ENCODE measurements around the gene CYP27B1. TPM values are rescaled to one million over a fixed set of nuclear protein-coding genes. Genes with fewer than 3 reads are reported as not detected.

Gene CYP27B1
- total and polyA plus RNA-seq, 10 of the 15 experiments (the other 5 are each of a cell fraction or from before 2014, with no cell fraction given), result 0.10 to 2.7 (median 1.1) TPM

DNA sequence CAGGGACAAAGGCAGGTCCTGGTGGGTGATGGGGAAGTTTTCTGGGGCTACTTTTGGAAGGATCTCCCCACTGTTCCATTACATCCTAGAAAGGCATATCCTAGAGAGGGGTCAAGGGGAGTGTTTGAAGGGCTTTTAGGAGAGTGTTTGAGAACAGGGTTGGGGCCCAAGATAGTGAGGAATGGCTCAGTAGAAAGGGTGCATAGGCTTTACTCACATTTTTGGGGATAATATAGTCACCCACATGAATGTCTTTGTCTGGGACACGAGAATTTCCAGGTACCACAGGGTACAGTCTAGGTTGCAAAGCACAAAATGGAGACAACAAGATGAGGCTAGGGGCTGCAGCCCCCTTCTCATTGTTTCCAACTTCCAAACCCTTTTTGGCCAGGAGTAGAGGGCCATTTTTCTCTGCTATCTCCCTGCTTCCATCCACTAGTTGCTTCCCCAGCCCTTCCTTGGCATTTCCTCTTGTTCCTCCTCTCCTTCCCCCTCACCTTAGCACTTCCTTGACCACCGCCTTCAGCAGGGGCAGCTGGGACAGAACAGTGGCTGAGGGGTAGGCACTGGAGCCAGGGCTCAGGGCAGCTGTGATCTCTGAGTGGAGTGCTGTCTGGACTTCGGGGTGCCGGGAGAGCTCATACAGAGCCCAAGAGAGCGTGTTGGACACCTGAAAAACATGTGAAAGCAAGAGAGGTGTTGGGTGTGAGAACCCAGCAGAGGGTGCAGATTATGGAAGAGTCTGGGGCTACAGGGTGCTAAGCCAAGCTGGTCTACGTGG is 2.8 kb downstream of the CYP27B1 start:
- no peak overlapping the region for H2AFZ ChIP-seq (ENCODE audit: control insufficient read depth, low read depth, low read length)
- FAIRE-seq (no peak), ATAC-seq (no peak), DNase-seq (ENCODE audit: low read depth, low spot score) (no peak)
- ChIA-PET SMC1A (ENCODE audit: uncharacterized antibody, unreplicated experiment) (no interaction called here), POLR2A (interaction anchor here (0.6 to 1.5 kb wide), 2 partner anchors 8 to 1088 kb away, joined by 4 to 5 read pairs; no protein-coding TSS in a partner anchor), RAD21 (ENCODE audit: unreplicated experiment) (no interaction called here), CTCF (interaction anchor here (0.7 to 7.3 kb wide), 5 partner anchors 9 to 121 kb away, joined by 3 to 62 read pairs (median 3); partner anchors contain the start of gene MARCHF9)
- no peak overlapping the region for H3K27ac ChIP-seq (ENCODE audit: control insufficient read depth, insufficient read depth)
- H3K4me1 ChIP-seq (ENCODE audit: control insufficient read depth, insufficient read depth, low read length), result peaks cover 22% of the 10 kb centered on the region
- no peaks in the 10 kb centered on the region for H3K9me3 ChIP-seq (replicated peaks; ENCODE audit: control insufficient read depth, insufficient read depth, low read length)
- H3K4me3 ChIP-seq, result no peak overlapping the region
- H3K27me3 ChIP-seq (replicated peaks in 1 of 2; ENCODE audit: control insufficient read depth in 2 of 2, insufficient read depth in 2 of 2, low read length in 1 of 2), result peaks cover 11 to 23% of the 10 kb centered on the region in 2 experiments; a peak in 3 of 4 replicates
- 80% methylated on average over 6 of the region's 6 CpGs for WGBS (ENCODE audit: insufficient coverage, insufficient replicate concordance, low lambda C conversion rate, missing lambda C conversion rate)
- intact Hi-C loops (cut with micrococcal nuclease; ENCODE audit: unreplicated experiment) (no loop called here), in situ Hi-C loops (cut with MboI) (no loop called here)
- BruUV-seq (replicated peaks), result no TSS peak
- no peak overlapping the region for H3K4me2 ChIP-seq (ENCODE audit: control insufficient read depth, insufficient read depth)
- H3K79me2 ChIP-seq (ENCODE audit: control insufficient read depth, insufficient read depth, low read length), result no peaks in the 10 kb centered on the region
- no peaks in the 10 kb centered on the region for H3K36me3 ChIP-seq (ENCODE audit: control insufficient read depth in 2 of 2, insufficient read depth in 2 of 2, low read length in 1 of 2)
- no peak overlapping the region for H3K9ac ChIP-seq (ENCODE audit: control insufficient read depth, insufficient read depth, low read length)
- no peaks in the 10 kb centered on the region; the same call in 1 of the 2 replicates for H4K20me1 ChIP-seq (ENCODE audit: control insufficient read depth, insufficient read depth)
- TF ChIP-seq CHD1 (IDR thresholded peaks at IDR 0.05; ENCODE audit: low read depth, low read length) (no peak), ATF3 (IDR thresholded peaks at IDR 0.05; ENCODE audit: borderline replicate concordance, extremely low read depth, low read depth, low read length) (no peak), SMARCA5 (IDR thresholded peaks at IDR 0.05) (no peak), MAX (IDR thresholded peaks at IDR 0.05; ENCODE audit: low read depth, low read length) (no peak), PKNOX1 (IDR thresholded peaks at IDR 0.05) (no peak), CREB1 (IDR thresholded peaks at IDR 0.05; ENCODE audit: low read depth) (no peak), HCFC1 (IDR thresholded peaks at IDR 0.05; ENCODE audit: low read length) (no peak), PRDM15 (CRISPR knock-in tag; IDR thresholded peaks at IDR 0.05) (no peak)
- TF ChIP-seq, protein P1, sequence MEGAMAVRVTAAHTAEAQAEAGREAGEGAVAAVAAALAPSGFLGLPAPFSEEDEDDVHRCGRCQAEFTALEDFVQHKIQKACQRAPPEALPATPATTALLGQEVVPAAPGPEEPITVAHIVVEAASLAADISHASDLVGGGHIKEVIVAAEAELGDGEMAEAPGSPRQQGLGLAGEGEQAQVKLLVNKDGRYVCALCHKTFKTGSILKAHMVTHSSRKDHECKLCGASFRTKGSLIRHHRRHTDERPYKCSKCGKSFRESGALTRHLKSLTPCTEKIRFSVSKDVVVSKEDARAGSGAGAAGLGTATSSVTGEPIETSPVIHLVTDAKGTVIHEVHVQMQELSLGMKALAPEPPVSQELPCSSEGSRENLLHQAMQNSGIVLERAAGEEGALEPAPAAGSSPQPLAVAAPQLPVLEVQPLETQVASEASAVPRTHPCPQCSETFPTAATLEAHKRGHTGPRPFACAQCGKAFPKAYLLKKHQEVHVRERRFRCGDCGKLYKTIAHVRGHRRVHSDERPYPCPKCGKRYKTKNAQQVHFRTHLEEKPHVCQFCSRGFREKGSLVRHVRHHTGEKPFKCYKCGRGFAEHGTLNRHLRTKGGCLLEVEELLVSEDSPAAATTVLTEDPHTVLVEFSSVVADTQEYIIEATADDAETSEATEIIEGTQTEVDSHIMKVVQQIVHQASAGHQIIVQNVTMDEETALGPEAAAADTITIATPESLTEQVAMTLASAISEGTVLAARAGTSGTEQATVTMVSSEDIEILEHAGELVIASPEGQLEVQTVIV (IDR thresholded peaks at IDR 0.05; ENCODE audit: borderline replicate concordance, partially characterized antibody), result no peak
- TF ChIP-seq, protein P2, sequence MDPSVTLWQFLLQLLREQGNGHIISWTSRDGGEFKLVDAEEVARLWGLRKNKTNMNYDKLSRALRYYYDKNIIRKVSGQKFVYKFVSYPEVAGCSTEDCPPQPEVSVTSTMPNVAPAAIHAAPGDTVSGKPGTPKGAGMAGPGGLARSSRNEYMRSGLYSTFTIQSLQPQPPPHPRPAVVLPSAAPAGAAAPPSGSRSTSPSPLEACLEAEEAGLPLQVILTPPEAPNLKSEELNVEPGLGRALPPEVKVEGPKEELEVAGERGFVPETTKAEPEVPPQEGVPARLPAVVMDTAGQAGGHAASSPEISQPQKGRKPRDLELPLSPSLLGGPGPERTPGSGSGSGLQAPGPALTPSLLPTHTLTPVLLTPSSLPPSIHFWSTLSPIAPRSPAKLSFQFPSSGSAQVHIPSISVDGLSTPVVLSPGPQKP (IDR thresholded peaks at IDR 0.05; ENCODE audit: low read depth, low read length), result no peak
- TF ChIP-seq, protein P3, sequence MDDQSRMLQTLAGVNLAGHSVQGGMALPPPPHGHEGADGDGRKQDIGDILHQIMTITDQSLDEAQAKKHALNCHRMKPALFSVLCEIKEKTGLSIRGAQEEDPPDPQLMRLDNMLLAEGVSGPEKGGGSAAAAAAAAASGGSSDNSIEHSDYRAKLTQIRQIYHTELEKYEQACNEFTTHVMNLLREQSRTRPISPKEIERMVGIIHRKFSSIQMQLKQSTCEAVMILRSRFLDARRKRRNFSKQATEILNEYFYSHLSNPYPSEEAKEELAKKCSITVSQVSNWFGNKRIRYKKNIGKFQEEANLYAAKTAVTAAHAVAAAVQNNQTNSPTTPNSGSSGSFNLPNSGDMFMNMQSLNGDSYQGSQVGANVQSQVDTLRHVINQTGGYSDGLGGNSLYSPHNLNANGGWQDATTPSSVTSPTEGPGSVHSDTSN (IDR thresholded peaks at IDR 0.05; ENCODE audit: insufficient replicate concordance, low read depth, low read length), result no peak

All from GM12878 (cell line).